K562 (cell line): ENCODE results near the gene FHIT. TPM values are rescaled to one million over a fixed set of nuclear protein-coding genes. Genes with fewer than 3 reads are reported as not detected.

Experiments
- ATAC-seq: fragments of 200-7000 bp; cut with Tn5 transposase; 3 replicates; pipeline ENCODE4 v1.9.1; 2020; ENCODE audit warnings: moderate library complexity
- BruUV-seq: library from RNA; stranded (reverse); fragments of 400-500 nt; replicated peaks from 2 replicates; lab custom pipeline; 2021; lab: Mats Ljungman, UMichigan
- CTCF ChIA-PET: fragments of 300-600 bp; formaldehyde crosslinking; extraction: SDS; loops from one replicate; lab custom pipeline; 2021; ENCODE audit warnings: low intra/inter-chr PET ratio; lab: Yijun Ruan, JAX
- POLR2A ChIA-PET: fragments of 300-600, 350-650 bp; sonication (Branson Sonifier 250); formaldehyde crosslinking; extraction: SDS; loops from one replicate; lab custom pipeline; 2021; ENCODE audit warnings: antibody characterized with exemption, inconsistent platforms; lab: Yijun Ruan, JAX
- DNase-seq, 4 experiments: peaks; one replicate each; pipeline versions ENCODE4 v3.0.0 to v3.0.0-alpha.2; 2011 to 2018; ENCODE audit warnings: low spot score in 3 of 4, mixed read lengths in 3 of 4; ENCODE audit errors: extremely low read depth in 1 of 4
- FAIRE-seq: peaks from 2 replicates; lab custom pipeline; 2011; peaks lifted over from hg19 to GRCh38; lab: Jason Lieb, UNC
- H2AFZ ChIP-seq: 2 replicates; pipeline ENCODE4 v1.6.0; 2011; ENCODE audit warnings: low read depth, low read length, control low read depth, inconsistent platforms
- H3K27ac ChIP-seq: fragments of 200-600 bp; 3 replicates; pipeline ENCODE4 v1.8.0; 2011; ENCODE audit warnings: low read depth, mild to moderate bottlenecking, control low read depth, inconsistent platforms, low read length, moderate library complexity, mixed read lengths; ENCODE audit errors: extremely low read depth
- H3K27me3 ChIP-seq, 2 experiments: fragments of 300-600 bp in 1 of 2; 2 replicates in 1 of 2; 3 replicates in 1 of 2; pipeline versions ENCODE4 v1.6.0 to v1.8.0; 2011; ENCODE audit warnings: inconsistent platforms in 2 of 2, low read length in 2 of 2, mild to moderate bottlenecking in 1 of 2, mixed read lengths in 1 of 2, moderate library complexity in 1 of 2; ENCODE audit not compliant: control insufficient read depth in 2 of 2, insufficient read depth in 2 of 2
- H3K36me3 ChIP-seq: fragments of 300-600 bp; 3 replicates; pipeline ENCODE4 v1.8.0; 2011; ENCODE audit warnings: mild to moderate bottlenecking, low read length, inconsistent platforms; ENCODE audit not compliant: control insufficient read depth, insufficient read depth
- H3K4me1 ChIP-seq, 2 experiments: fragments of 200-600 bp in 1 of 2; replicated peaks in 1 of 2; 2 replicates in 1 of 2; 3 replicates in 1 of 2; pipeline versions ENCODE4 v1.5.1 to v1.8.0; 2011; ENCODE audit warnings: inconsistent platforms in 2 of 2, low read length in 2 of 2, mild to moderate bottlenecking in 1 of 2, mixed read lengths in 1 of 2, moderate library complexity in 1 of 2; ENCODE audit not compliant: control insufficient read depth in 2 of 2, insufficient read depth in 2 of 2
- H3K4me2 ChIP-seq: 2 replicates; pipeline ENCODE4 v1.6.1; 2011; ENCODE audit warnings: low read length, control low read depth, inconsistent platforms, mixed read lengths; ENCODE audit not compliant: insufficient read depth
- H3K4me3 ChIP-seq: fragments of 200-600 bp; sonication (generic), shearing (Covaris generic); 2 replicates; pipeline ENCODE4 v1.5.1; 2016; ENCODE audit warnings: control low read depth, inconsistent platforms
- H3K79me2 ChIP-seq: fragments of 200-600 bp; 3 replicates; pipeline ENCODE4 v1.8.0; 2011; ENCODE audit warnings: low read length, inconsistent platforms; ENCODE audit not compliant: control insufficient read depth, insufficient read depth
- H3K9ac ChIP-seq, 2 experiments: 2 replicates each; pipeline versions ENCODE4 v1.6.0 to v1.6.1; 2011; ENCODE audit warnings: low read depth in 2 of 2, low read length in 2 of 2, control low read depth in 1 of 2, inconsistent platforms in 1 of 2, mild to moderate bottlenecking in 1 of 2, mixed read lengths in 1 of 2; ENCODE audit not compliant: insufficient read depth in 1 of 2
- H3K9me1 ChIP-seq: one replicate; pipeline ENCODE4 v1.6.0; 2011; ENCODE audit warnings: inconsistent platforms, mild to moderate bottlenecking, low read length, moderate library complexity; ENCODE audit not compliant: control insufficient read depth, insufficient read depth
- H3K9me3 ChIP-seq: replicated peaks from 2 replicates; pipeline ENCODE4 v1.5.1; 2011; ENCODE audit warnings: low read depth, low read length, inconsistent platforms; ENCODE audit not compliant: control insufficient read depth, insufficient read depth
- H4K20me1 ChIP-seq: replicated peaks from 2 replicates; pipeline ENCODE4 v1.6.1; 2011; ENCODE audit warnings: low read length, inconsistent platforms, mixed read lengths; ENCODE audit not compliant: control insufficient read depth, insufficient read depth
- CSDE1 ChIP-seq, 2 experiments: fragments of 450-650 bp; IDR thresholded peaks; 2 replicates each; pipeline ENCODE4 v1.6.1; 2016; ENCODE audit warnings: mild to moderate bottlenecking in 1 of 2
- FOXA1 ChIP-seq: fragments of 450-650 bp; IDR thresholded peaks from 2 replicates; pipeline ENCODE4 v1.6.1; 2016; ENCODE audit warnings: mild to moderate bottlenecking, borderline replicate concordance
- FOXJ2 ChIP-seq: fragments of 200-800 bp; sonication (Bioruptor generic); IDR thresholded peaks from 2 replicates; pipeline ENCODE4 v1.6.1; 2016; ENCODE audit warnings: missing genetic modification characterization, missing compliant biosample characterization
- HEY1 ChIP-seq: fragments of 250-450 bp; sonication (Bioruptor Pico); IDR thresholded peaks from 2 replicates; pipeline ENCODE4 v1.5.0; 2020; ENCODE audit warnings: mild to moderate bottlenecking, moderate library complexity, borderline replicate concordance
- KDM5B ChIP-seq: fragments of 200-600 bp; sonication (generic); IDR thresholded peaks from 2 replicates; pipeline ENCODE4 v1.6.1; 2012; ENCODE audit warnings: low read depth, mild to moderate bottlenecking, moderate library complexity, low read length, control low read depth, inconsistent platforms; ENCODE audit not compliant: insufficient replicate concordance
- KLF16 ChIP-seq: IDR thresholded peaks from 2 replicates; pipeline ENCODE4 v1.6.1; 2016; ENCODE audit warnings: antibody characterized with exemption
- L3MBTL2 ChIP-seq: fragments of 450-650 bp; IDR thresholded peaks from 2 replicates; pipeline ENCODE4 v1.6.1; 2016; ENCODE audit warnings: mild to moderate bottlenecking, moderate library complexity
- SAP30 ChIP-seq: fragments of 200-600 bp; sonication (generic); IDR thresholded peaks from 2 replicates; pipeline ENCODE4 v1.6.1; 2012; ENCODE audit warnings: borderline replicate concordance, low read depth, mild to moderate bottlenecking, moderate library complexity, low read length, control low read depth, inconsistent platforms; ENCODE audit not compliant: insufficient read depth, poor library complexity, severe bottlenecking
- YY1 ChIP-seq, 3 experiments: IDR thresholded peaks; 2 replicates each; pipeline ENCODE4 v1.6.1; 2011; ENCODE audit warnings: low read length in 2 of 3, mild to moderate bottlenecking in 2 of 3, moderate library complexity in 2 of 3, borderline replicate concordance in 1 of 3, control low read depth in 1 of 3, low read depth in 1 of 3; ENCODE audit not compliant: insufficient read depth in 3 of 3, insufficient replicate concordance in 2 of 3, control insufficient read depth in 1 of 3, insufficient read length in 1 of 3; ENCODE audit errors: extremely low read depth in 1 of 3
- ZFPM2 ChIP-seq: fragments of 250-450 bp; sonication (Bioruptor Pico); IDR thresholded peaks from 2 replicates; pipeline ENCODE4 v1.5.1; 2022; ENCODE audit warnings: mild to moderate bottlenecking
- ZNF41 ChIP-seq: fragments of 250-450 bp; sonication (Bioruptor Pico); conservative IDR thresholded peaks from 2 replicates; pipeline ENCODE4 v1.4.0; 2020; ENCODE audit warnings: mild to moderate bottlenecking
- ZNF583 ChIP-seq: fragments of 250-450 bp; sonication (Bioruptor Pico); IDR thresholded peaks from 2 replicates; pipeline ENCODE4 v1.4.0; 2020
- WGBS: fragments of 100-300 bp; shearing (Covaris generic); methylation state at CpG from one replicate; pipeline ENCODE4 v1.1.6; 2016; ENCODE audit warnings: low coverage, mixed read lengths; ENCODE audit not compliant: insufficient coverage; ENCODE audit errors: missing lambda C conversion rate; 5-methylcytosine and 5-hydroxymethylcytosine counted together
- in situ Hi-C: fragments of 300-500 bp; cut with MboI; formaldehyde crosslinking; loops from 4 replicates; pipeline ENCODE4 v1.15.0; 2018; ENCODE audit warnings: inconsistent platforms, mixed read lengths
- intact Hi-C: fragments of 100-400 bp; cut with micrococcal nuclease; formaldehyde crosslinking; loops from 2 replicates; pipeline ENCODE4 v1.14.2; 2022
- polyA plus RNA-seq, 8 experiments: library from polyadenylated mRNA; depleted of rRNA in 4 of 8; stranded (reverse) in 5 of 8; unstranded in 3 of 8; fragments of >200 nt; fragmentation: Nextera tagmentation in 2 of 8; fragmentation: Illumina TruSeq in 1 of 8; extraction: Ambion mirVana in 2 of 8; extraction: Trizol in 1 of 8; gene quantifications; 2 replicates each; pipeline versions ENCODE4 v1.2.1 to v1.2.3, GENCODE V29; 2011 to 2014; ENCODE audit warnings: inconsistent platforms in 1 of 8, missing spikeins in 1 of 8
- total RNA-seq, 7 experiments: library from RNA; depleted of rRNA in 6 of 7; stranded (reverse); fragments of >200 nt in 6 of 7; fragmentation: Illumina TruSeq in 2 of 7; extraction: Trizol in 2 of 7; gene quantifications; 2 replicates each; pipeline versions ENCODE4 v1.2.1 to v1.2.3, GENCODE V29; 2011 to 2021; ENCODE audit warnings: low replicate concordance in 1 of 7
- TF ChIP-seq, protein P1 (sequence below), 2 experiments: IDR thresholded peaks; 2 replicates each; pipeline ENCODE4 v1.6.1; 2012; ENCODE audit warnings: improper control_type of control experiment in 2 of 2, low read depth in 2 of 2, low read length in 2 of 2, borderline replicate concordance in 1 of 2
- TF ChIP-seq, protein P2 (sequence below): fragments of 450-650 bp; IDR thresholded peaks from 2 replicates; pipeline ENCODE4 v1.6.1; 2018; ENCODE audit warnings: mild to moderate bottlenecking, low read depth; ENCODE audit not compliant: partially characterized antibody
- TF ChIP-seq, protein P3 (sequence below): fragments of 150-350 bp; conservative IDR thresholded peaks from 2 replicates; pipeline ENCODE4 v1.6.1; 2014; ENCODE audit warnings: low read length

The FHIT gene
- total and polyA plus RNA-seq, 9 of the 15 experiments (the other 6 are each of a cell fraction or from before 2014, with no cell fraction given) = 1.7 to 9.1 (median 4.3) TPM

DNA sequence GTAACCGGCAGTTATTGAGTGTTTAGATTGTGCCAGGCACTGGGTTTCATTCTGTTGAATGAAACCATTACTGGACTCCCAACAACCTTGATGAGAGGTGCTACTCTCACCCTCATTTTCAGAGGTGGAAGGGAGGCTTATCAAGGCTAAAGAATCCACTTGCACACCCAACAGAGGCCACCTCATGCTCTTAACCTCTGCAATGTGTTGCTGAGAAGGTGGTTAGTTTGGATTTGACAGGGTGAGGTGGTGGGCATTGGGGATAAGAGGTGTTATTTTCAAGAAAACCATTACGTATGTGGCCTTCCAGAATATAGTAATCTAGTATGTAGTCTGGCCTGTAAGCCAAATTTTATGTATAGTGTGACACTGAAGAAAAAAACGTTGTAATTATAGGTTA lies 73.1 kb downstream of the FHIT start:
- ATAC-seq (no peak), DNase-seq (no peak), FAIRE-seq (no peak)
- 37% methylated on average over 3 of the region's 3 CpGs for WGBS
- no peak overlapping the region for H2AFZ ChIP-seq
- intact Hi-C loops (no loop called here), in situ Hi-C loops (no loop called here)
- H3K9me1 ChIP-seq = no peaks in the 10 kb centered on the region
- ChIA-PET POLR2A (no interaction called here), CTCF (no interaction called here)
- no peaks in the 10 kb centered on the region for H3K9me3 ChIP-seq
- H4K20me1 ChIP-seq = no peaks in the 10 kb centered on the region
- H3K36me3 ChIP-seq = no peaks in the 10 kb centered on the region
- no peaks in the 10 kb centered on the region for H3K4me1 ChIP-seq
- no peak overlapping the region for H3K9ac ChIP-seq
- no TSS peak for BruUV-seq
- no peak overlapping the region for H3K4me3 ChIP-seq
- no peak overlapping the region for H3K4me2 ChIP-seq
- H3K27ac ChIP-seq = no peak overlapping the region
- no peaks in the 10 kb centered on the region for H3K27me3 ChIP-seq
- H3K79me2 ChIP-seq = no peaks in the 10 kb centered on the region
- TF ChIP-seq SAP30 (no peak), HEY1 (no peak), ZFPM2 (CRISPR knock-in tag) (no peak), ZNF41 (CRISPR knock-in tag) (no peak), FOXA1 (no peak), CSDE1 (IDR thresholded peaks at IDR 0.05) (no peak), ZNF583 (CRISPR knock-in tag) (no peak), KDM5B (no peak), L3MBTL2 (no peak), FOXJ2 (no peak), YY1 (IDR thresholded peaks at IDR 0.05; ENCODE audit: borderline replicate concordance in 1 of 3, control insufficient read depth in 1 of 3, extremely low read depth in 1 of 3, insufficient read depth in 3 of 3, insufficient read length in 1 of 3, insufficient replicate concordance in 2 of 3, low read depth in 1 of 3, low read length in 2 of 3) (no peak), KLF16 (no peak)
- TF ChIP-seq, protein P1, sequence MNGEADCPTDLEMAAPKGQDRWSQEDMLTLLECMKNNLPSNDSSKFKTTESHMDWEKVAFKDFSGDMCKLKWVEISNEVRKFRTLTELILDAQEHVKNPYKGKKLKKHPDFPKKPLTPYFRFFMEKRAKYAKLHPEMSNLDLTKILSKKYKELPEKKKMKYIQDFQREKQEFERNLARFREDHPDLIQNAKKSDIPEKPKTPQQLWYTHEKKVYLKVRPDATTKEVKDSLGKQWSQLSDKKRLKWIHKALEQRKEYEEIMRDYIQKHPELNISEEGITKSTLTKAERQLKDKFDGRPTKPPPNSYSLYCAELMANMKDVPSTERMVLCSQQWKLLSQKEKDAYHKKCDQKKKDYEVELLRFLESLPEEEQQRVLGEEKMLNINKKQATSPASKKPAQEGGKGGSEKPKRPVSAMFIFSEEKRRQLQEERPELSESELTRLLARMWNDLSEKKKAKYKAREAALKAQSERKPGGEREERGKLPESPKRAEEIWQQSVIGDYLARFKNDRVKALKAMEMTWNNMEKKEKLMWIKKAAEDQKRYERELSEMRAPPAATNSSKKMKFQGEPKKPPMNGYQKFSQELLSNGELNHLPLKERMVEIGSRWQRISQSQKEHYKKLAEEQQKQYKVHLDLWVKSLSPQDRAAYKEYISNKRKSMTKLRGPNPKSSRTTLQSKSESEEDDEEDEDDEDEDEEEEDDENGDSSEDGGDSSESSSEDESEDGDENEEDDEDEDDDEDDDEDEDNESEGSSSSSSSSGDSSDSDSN (IDR thresholded peaks at IDR 0.05; ENCODE audit: borderline replicate concordance in 1 of 2, low read depth in 2 of 2, low read length in 2 of 2) = no peak
- TF ChIP-seq, protein P2, sequence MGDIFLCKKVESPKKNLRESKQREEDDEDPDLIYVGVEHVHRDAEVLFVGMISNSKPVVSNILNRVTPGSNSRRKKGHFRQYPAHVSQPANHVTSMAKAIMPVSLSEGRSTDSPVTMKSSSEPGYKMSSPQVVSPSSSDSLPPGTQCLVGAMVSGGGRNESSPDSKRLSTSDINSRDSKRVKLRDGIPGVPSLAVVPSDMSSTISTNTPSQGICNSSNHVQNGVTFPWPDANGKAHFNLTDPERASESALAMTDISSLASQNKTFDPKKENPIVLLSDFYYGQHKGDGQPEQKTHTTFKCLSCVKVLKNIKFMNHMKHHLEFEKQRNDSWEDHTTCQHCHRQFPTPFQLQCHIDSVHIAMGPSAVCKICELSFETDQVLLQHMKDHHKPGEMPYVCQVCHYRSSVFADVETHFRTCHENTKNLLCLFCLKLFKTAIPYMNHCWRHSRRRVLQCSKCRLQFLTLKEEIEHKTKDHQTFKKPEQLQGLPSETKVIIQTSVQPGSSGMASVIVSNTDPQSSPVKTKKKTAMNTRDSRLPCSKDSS = no peak
- TF ChIP-seq, protein P3, sequence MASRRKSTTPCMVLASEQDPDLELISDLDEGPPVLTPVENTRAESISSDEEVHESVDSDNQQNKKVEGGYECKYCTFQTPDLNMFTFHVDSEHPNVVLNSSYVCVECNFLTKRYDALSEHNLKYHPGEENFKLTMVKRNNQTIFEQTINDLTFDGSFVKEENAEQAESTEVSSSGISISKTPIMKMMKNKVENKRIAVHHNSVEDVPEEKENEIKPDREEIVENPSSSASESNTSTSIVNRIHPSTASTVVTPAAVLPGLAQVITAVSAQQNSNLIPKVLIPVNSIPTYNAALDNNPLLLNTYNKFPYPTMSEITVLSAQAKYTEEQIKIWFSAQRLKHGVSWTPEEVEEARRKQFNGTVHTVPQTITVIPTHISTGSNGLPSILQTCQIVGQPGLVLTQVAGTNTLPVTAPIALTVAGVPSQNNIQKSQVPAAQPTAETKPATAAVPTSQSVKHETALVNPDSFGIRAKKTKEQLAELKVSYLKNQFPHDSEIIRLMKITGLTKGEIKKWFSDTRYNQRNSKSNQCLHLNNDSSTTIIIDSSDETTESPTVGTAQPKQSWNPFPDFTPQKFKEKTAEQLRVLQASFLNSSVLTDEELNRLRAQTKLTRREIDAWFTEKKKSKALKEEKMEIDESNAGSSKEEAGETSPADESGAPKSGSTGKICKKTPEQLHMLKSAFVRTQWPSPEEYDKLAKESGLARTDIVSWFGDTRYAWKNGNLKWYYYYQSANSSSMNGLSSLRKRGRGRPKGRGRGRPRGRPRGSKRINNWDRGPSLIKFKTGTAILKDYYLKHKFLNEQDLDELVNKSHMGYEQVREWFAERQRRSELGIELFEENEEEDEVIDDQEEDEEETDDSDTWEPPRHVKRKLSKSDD = no peak
